Large intestine (tissue), 3 donors: Measurements from ENCODE around the gene NR2F1. TPM values are rescaled to one million over a fixed set of nuclear protein-coding genes. Genes with fewer than 3 reads are reported as not detected.

ENCODE experiments used
- DNase-seq, 2 donors: peaks; one replicate each; pipeline versions ENCODE4 v3.0.0 to v3.0.0-alpha.2; 2013
- H3K27ac ChIP-seq: one replicate; pipeline ENCODE4 v1.5.1; 2013; ENCODE audit warnings: low read length
- H3K27me3 ChIP-seq: 2 replicates; pipeline ENCODE4 v1.6.1; 2013; ENCODE audit warnings: low read length; ENCODE audit not compliant: control insufficient read depth, insufficient read depth
- H3K36me3 ChIP-seq: 2 replicates; pipeline ENCODE4 v1.6.1; 2013; ENCODE audit warnings: low read length; ENCODE audit not compliant: control insufficient read depth, insufficient read depth
- H3K4me1 ChIP-seq: one replicate; pipeline ENCODE4 v1.6.1; 2013; ENCODE audit warnings: low read length; ENCODE audit not compliant: control insufficient read depth, insufficient read depth
- H3K4me3 ChIP-seq: one replicate; pipeline ENCODE4 v1.5.1; 2013; ENCODE audit warnings: low read length
- H3K9me3 ChIP-seq: one replicate; pipeline ENCODE4 v1.6.1; 2013; ENCODE audit warnings: mild to moderate bottlenecking, low read depth, low read length, moderate library complexity; ENCODE audit not compliant: control insufficient read depth
- whole genome bisulfite sequencing: methylation state at CpG from one replicate; pipeline ENCODE4 v1.1.5; 2013; ENCODE audit warnings: low lambda C conversion rate; ENCODE audit not compliant: insufficient coverage; 5-methylcytosine and 5-hydroxymethylcytosine counted together
- polyA plus RNA-seq: library from polyadenylated mRNA; unstranded; fragments of 120-200 nt; gene quantifications from one replicate; pipeline ENCODE4 v1.2.1, GENCODE V29; 2013

NR2F1 gene
- polyA plus RNA-seq, 1 donor: 7.6 TPM

- peaks cover 84% of the 10 kb centered on the region for H3K27me3 ChIP-seq
- no peak for DNase-seq
- H3K4me3 ChIP-seq: peak overlapping the region; percentile 44
- H3K9me3 ChIP-seq: peaks cover 14% of the 10 kb centered on the region
- no peaks in the 10 kb centered on the region for H3K36me3 ChIP-seq
- no peak overlapping the region for H3K27ac ChIP-seq
- H3K4me1 ChIP-seq: peaks cover 14% of the 10 kb centered on the region
- WGBS: 5% methylated on average over 4 of the region's 32 CpGs
Measured at GRCh38 chr5:93571114-93571949, 11.7 kb upstream of the NR2F1 start.

GRCh38 chr5:93572101-93572607, 10.9 kb upstream of the NR2F1 start:
- peaks cover 14% of the 10 kb centered on the region for H3K9me3 ChIP-seq
- peak in 1 of 2 donors; percentile 34 for DNase-seq
- H3K36me3 ChIP-seq: no peaks in the 10 kb centered on the region
- H3K4me1 ChIP-seq: peaks cover 14% of the 10 kb centered on the region
- H3K27me3 ChIP-seq: peaks cover 92% of the 10 kb centered on the region
- WGBS: no CpG with 5 or more reads among the region's 40 CpGs
- no peak overlapping the region for H3K27ac ChIP-seq
- H3K4me3 ChIP-seq: no peak overlapping the region

- peaks cover 14% of the 10 kb centered on the region for H3K4me1 ChIP-seq
- peak in 1 of 2 donors; percentile 42 for DNase-seq
- H3K9me3 ChIP-seq: peaks cover 14% of the 10 kb centered on the region
- no peak overlapping the region for H3K4me3 ChIP-seq
- no peak overlapping the region for H3K27ac ChIP-seq
- no CpG with 5 or more reads among the region's 45 CpGs for WGBS
- H3K27me3 ChIP-seq: peaks cover 94% of the 10 kb centered on the region
- H3K36me3 ChIP-seq: no peaks in the 10 kb centered on the region
Measured at GRCh38 chr5:93572608-93573353, 10.2 kb upstream of the NR2F1 start.

- no peak for DNase-seq
- no peaks in the 10 kb centered on the region for H3K36me3 ChIP-seq
- no peak overlapping the region for H3K27ac ChIP-seq
- H3K4me3 ChIP-seq: no peak overlapping the region
- H3K4me1 ChIP-seq: peaks cover 14% of the 10 kb centered on the region
- peaks cover 14% of the 10 kb centered on the region for H3K9me3 ChIP-seq
- H3K27me3 ChIP-seq: peaks cover 100% of the 10 kb centered on the region
- WGBS: no CpG with 5 or more reads among the region's 32 CpGs
Measured at GRCh38 chr5:93573354-93574351, 9.4 kb upstream of the NR2F1 start.

GRCh38 chr5:93574491-93575305, 8.3 kb upstream of the NR2F1 start:
- Histone ChIP-seq H3K9me3 (peaks cover 20% of the 10 kb centered on the region), H3K4me1 (peaks cover 21% of the 10 kb centered on the region), H3K36me3 (no peaks in the 10 kb centered on the region), H3K4me3 (no peak overlapping the region), H3K27me3 (peaks cover 100% of the 10 kb centered on the region), H3K27ac (no peak overlapping the region)
- no peak for DNase-seq
- 18% methylated on average over 4 of the region's 12 CpGs for WGBS

- no CpG with 5 or more reads among the region's 6 CpGs for WGBS
- H3K4me1 ChIP-seq: peaks cover 24% of the 10 kb centered on the region
Measured at GRCh38 chr5:93575461-93576414, 7.3 kb upstream of the NR2F1 start.

GRCh38 chr5:93576994-93577853, 5.8 kb upstream of the NR2F1 start:
- Histone ChIP-seq H3K36me3 (no peaks in the 10 kb centered on the region), H3K27me3 (peaks cover 97% of the 10 kb centered on the region), H3K27ac (no peak overlapping the region), H3K9me3 (peaks cover 22% of the 10 kb centered on the region), H3K4me3 (no peak overlapping the region), H3K4me1 (peaks cover 20% of the 10 kb centered on the region)
- DNase-seq: no peak
- WGBS: no CpG with 5 or more reads among the region's 9 CpGs

More at GRCh38 chr5:93575461-93576414, 7.3 kb upstream of the NR2F1 start:
- Histone ChIP-seq H3K36me3 (no peaks in the 10 kb centered on the region), H3K27me3 (peaks cover 100% of the 10 kb centered on the region), H3K4me3 (no peak overlapping the region), H3K9me3 (peaks cover 22% of the 10 kb centered on the region), H3K27ac (no peak overlapping the region)
- no peak for DNase-seq
